GM19467 (cell line): ENCODE data around the gene GPHN.
"Not testable (repeated sequence)": the region's sequence is repeated elsewhere in the genome, so short reads cannot be mapped to it uniquely, and the experiment has no call there.

Experiments
- ATAC-seq: cut with Tn5 transposase; IDR thresholded peaks from one replicate; pipeline ENCODE4 v1.9.1; 2021; ENCODE audit warnings: mild to moderate bottlenecking, moderate library complexity; ENCODE audit not compliant: unreplicated experiment

GPHN gene

GRCh38 chr14:66501592-66501991, 6.4 kb upstream of the GPHN start:
- no peak for ATAC-seq

- ATAC-seq = not testable (repeated sequence)
Observed at GRCh38 chr14:66502836-66503235, 5.1 kb upstream of the GPHN start.

- ATAC-seq = no peak
Observed at GRCh38 chr14:66503532-66503931, 4.4 kb upstream of the GPHN start.

- ATAC-seq = peak; percentile 16
Observed at GRCh38 chr14:66507181-66507721, 696 bp upstream of the GPHN start.

GRCh38 chr14:66508547-66508845, 549 bp downstream of the GPHN start:
- ATAC-seq = peak; percentile 2

- ATAC-seq = peak; percentile 24
Observed at GRCh38 chr14:66508846-66509621, 1.1 kb downstream of the GPHN start.

- ATAC-seq = no peak
Observed at GRCh38 chr14:66509874-66510273, 1.9 kb downstream of the GPHN start.

GRCh38 chr14:66511849-66512248, 3.9 kb downstream of the GPHN start:
- ATAC-seq = no peak

GRCh38 chr14:66514213-66514612, 6.3 kb downstream of the GPHN start:
- no peak for ATAC-seq

- no peak for ATAC-seq
Observed at GRCh38 chr14:66530526-66530925, 22.6 kb downstream of the GPHN start.

GRCh38 chr14:66539034-66539433, 31.1 kb downstream of the GPHN start:
- no peak for ATAC-seq

GRCh38 chr14:66540038-66540437, 32.1 kb downstream of the GPHN start:
- no peak for ATAC-seq

- ATAC-seq = no peak
Observed at GRCh38 chr14:66541627-66542026, 33.7 kb downstream of the GPHN start.

- ATAC-seq = no peak
Observed at GRCh38 chr14:66543996-66544395, 36.0 kb downstream of the GPHN start.

- ATAC-seq = not testable (repeated sequence)
Observed at GRCh38 chr14:66545191-66545590, 37.2 kb downstream of the GPHN start.

- not testable (repeated sequence) for ATAC-seq
Observed at GRCh38 chr14:66545751-66546150, 37.8 kb downstream of the GPHN start.

- ATAC-seq = no peak
Observed at GRCh38 chr14:66563731-66564130, 55.8 kb downstream of the GPHN start.

- ATAC-seq = no peak
Observed at GRCh38 chr14:66568220-66568619, 60.3 kb downstream of the GPHN start.

GRCh38 chr14:66572826-66573225, 64.9 kb downstream of the GPHN start:
- ATAC-seq = no peak

GRCh38 chr14:66575014-66575413, 67.1 kb downstream of the GPHN start:
- no peak for ATAC-seq

- no peak for ATAC-seq
Observed at GRCh38 chr14:66575939-66576338, 68.0 kb downstream of the GPHN start.

- ATAC-seq = not testable (repeated sequence)
Observed at GRCh38 chr14:66587753-66588152, 79.8 kb downstream of the GPHN start.

GRCh38 chr14:66595394-66595793, 87.4 kb downstream of the GPHN start:
- no peak for ATAC-seq
